NCI-H446 (cell line): ENCODE results near the gene ZNF57.
"Not testable (repeated sequence)": the region's sequence is repeated elsewhere in the genome, so short reads cannot be mapped to it uniquely, and the experiment has no call there.

Experiments used
- DNase-seq, 2 experiments: peaks; one replicate each; lab custom pipeline; 2025; lab: John Stamatoyannopoulos, UW

Gene ZNF57

DNA sequence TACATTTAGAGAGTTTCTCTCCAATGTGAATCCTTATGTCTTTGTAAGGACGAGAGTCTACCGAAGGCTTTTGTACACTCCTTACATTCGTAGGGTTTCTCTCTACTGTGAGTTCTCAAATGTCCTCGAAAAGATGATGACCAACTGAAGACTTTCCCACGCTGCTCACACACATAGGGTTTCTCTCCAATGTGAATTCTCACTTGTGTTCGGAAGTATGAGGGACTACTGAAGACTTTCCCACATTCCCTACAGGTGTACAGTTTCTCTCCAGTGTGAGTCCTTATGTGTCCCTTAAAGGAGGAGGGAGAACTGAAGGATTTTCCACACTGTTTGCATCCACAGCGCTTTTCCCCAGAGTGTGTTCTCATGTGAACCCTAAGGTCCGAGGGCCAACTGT, 4.0 kb upstream of the ZNF57 start:
- DNase-seq = no peak

DNA sequence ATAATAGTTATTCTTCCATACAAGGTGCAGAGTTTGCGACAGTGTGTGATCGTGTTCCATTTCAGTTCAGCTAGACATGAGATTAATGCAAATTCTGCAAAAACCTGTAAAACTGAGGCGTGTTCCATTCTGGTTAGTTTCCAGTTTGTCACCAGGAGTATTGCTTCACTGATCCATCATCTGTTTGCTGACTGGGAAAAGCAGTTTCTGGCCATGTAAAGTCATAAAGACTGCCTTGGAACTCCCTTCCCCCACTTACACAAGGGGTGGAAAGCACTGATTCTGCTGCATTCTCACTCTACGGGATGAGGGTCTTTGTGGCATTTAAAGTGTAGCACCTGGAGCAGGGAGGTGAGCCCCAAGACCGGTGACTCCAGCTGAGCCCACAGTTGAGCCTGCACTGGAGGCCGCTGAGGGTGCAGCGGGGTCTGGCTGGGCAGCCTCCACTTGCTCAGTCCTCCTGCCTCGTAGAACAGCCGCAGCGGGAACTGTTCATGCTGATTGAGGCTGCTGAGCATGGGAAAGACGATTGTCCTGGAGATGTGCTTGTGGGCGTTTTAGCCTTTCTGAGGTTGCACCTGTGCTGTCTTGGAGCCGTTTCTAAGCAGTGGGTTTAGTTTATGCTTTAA, 2.0 kb downstream of the ZNF57 start:
- DNase-seq = no peak

DNA sequence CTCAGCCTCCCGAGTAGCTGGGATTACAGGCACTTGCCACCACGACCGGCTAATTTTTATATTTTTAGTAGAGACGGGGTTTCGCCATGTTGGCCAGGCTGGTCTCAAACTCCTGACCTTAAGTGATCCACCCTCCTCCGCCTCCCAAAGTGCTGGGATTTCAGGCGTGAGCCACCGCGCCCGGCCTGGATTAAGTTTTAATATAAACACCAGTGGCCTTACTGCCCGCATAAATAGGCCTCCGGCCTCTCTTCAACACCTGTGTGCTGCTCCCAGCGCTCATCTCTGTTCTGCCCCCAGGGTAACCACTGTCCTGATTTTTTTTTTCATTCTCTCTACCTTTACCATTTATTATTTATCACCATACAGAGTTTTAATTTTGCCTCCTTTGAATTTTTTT, 2.6 kb downstream of the ZNF57 start:
- DNase-seq = not testable (repeated sequence)

DNA sequence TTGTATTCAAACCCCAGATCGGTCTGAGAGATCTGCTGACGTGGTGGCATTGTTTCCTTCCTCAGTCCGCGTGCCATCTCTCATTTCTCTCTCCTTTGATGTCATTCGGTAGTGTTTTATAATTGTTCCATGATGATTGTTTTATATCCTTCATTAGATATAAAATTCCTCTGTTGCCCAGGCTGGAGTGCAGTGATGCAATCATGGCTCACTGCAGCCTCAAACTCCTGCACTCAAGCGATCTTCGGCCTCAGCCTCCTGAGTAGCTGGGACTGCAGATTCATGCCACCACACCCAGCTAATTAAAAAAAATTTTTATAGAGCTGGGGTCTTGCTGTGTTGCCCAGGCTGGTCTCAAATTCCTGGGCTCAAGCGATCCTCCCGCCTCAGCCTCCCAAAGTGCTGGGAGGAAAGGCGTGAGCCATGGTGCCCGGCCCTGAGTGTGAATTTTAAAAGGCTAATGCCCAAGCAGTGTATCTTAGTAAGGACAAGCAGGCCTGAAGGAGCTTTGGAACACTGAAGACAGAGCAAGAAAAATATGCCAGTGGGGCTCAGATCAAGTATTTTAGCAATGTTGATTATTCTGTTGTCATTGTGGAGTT, 5.3 kb downstream of the ZNF57 start:
- DNase-seq = no peak

DNA sequence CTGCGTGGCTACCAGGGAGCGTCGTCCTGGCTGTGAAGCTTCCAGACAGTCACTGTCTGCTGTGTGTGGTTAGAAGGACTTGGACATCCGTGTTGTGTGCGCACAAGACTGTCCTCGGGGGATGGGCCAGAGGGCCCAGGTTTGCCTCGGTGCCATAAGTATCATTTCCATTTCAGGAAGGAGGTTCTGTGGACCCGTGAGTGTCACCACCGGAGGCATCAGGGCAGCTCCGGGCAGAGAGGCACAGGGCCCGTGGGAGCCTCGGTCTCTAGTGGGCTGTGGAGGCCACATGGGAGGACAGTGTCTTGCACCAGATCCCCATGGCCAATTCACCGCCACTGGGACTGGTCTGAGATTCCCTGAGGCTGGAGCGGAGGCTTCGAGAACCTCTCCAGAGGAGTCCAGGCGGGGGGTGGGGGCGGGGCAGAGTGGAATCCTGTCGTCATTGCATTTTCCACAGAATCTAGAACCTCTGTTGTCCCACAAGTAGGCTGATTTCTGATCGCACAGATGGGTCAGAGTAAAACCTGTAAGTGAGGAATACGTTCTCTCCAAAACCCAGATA, 6.0 kb downstream of the ZNF57 start:
- DNase-seq = no peak

DNA sequence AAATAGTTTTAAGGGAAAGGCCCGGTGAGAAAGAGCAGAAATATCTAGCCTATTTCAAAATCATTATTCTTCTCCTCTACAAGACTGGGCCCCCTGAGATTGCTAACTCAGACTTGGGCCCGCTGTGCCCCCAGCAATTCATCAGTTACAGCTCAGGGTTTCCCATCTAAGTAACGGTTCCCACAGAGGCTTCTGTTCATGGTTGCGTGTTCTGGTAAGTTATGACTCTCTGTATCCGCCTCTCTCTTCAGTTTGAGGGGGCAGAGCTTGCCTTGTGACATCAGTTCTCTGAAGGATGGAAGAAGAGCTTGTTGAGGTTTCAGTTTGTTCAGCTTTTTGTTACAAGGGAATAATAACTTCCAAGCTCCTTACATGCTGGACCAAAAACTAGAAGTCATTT, 11.6 kb downstream of the ZNF57 start:
- no peak for DNase-seq

DNA sequence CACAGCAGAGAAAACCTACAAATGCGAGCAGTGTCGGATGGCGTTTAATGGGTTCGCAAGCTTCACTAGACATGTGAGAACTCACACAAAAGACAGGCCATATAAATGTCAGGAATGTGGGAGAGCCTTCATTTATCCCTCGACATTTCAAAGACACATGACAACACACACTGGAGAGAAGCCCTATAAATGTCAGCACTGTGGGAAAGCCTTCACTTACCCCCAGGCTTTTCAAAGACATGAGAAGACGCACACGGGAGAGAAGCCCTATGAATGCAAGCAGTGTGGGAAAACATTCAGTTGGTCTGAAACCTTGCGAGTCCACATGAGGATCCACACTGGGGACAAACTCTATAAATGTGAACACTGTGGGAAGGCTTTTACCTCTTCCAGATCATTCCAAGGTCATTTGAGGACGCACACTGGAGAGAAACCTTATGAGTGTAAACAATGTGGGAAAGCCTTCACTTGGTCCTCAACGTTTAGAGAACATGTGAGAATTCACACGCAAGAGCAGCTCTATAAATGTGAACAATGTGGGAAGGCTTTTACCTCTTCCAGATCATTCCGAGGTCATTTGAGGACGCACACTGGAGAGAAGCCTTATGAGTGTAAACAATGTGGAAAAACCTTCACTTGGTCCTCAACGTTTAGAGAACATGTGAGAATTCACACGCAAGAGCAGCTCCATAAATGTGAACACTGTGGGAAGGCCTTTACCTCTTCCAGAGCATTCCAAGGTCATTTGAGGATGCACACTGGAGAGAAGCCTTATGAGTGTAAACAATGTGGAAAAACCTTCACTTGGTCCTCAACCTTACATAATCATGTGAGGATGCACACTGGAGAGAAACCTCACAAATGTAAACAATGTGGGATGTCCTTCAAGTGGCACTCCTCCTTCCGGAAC, 16.8 kb downstream of the ZNF57 start:
- DNase-seq = no peak

DNA sequence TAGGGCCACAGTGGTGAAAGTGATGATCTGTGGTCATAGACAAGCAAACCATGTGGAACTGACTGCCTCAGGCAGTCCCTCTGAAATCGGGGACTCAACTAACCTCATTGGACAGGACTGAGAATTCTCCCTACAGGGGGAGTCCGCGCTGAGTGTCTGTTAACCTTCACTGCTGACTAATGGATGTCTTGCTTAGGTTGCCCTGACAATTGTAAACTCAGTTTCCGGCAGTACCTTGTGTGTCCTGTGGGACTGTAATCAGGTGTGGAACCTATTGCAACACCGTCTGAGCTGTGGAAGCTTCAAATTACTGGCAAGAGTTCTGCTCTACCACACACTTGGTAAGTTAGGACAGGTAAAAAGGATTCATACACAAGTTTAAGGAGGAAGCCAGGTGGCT, 22.3 kb downstream of the ZNF57 start:
- no peak for DNase-seq

DNA sequence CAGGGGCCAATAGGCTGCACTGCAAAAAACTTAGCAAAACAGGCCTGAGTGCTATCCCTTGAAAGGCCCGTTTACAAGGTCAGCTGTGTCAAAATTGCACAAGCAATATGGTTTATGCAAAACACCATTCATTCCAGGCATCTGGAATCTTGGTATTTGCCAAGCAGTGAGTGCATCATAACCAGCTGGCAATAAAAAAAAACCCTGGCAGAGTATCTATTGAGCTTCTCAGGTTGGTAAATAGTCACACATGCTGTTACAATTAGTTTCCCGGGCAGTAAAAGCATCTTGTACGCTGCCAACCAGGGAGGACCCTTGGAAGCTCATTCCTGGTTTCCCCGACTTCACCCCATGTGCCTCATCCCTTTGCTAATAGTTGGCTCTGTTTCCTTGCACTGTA, 22.8 kb downstream of the ZNF57 start:
- peak; percentile 72 to 89 for DNase-seq

DNA sequence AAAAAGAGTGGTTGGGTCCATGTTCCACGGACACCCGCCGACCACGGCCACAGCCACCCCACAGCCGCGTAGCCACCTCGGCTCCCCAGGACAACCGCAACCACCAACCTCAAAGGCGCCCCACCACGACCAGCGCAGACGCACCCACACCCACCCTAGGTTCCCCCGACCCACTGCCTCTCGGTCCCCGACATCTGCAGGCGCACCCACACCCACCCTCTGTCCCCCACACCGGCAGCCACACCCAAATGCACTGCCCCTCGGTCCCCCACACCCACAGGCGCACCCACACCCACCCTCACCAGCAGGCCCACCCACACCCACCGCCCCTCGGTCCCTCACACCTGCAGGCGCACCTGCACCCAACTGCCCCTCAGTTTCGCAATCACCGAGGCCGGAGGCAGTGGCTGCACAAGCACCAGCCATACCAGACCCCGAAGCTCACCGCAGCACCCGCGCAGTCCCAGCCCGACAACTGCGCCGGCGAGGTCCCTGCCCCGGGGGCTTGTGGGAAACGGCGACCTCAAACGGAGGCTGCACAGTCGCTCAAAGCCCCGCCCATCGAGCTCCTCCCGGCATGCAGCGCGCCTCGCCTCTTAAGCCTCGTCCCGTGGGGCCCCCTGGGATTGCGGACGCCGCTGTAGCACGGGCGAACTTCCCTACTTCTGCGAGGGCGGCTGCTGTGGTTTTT, 25.8 kb downstream of the ZNF57 start:
- no peak for DNase-seq

DNA sequence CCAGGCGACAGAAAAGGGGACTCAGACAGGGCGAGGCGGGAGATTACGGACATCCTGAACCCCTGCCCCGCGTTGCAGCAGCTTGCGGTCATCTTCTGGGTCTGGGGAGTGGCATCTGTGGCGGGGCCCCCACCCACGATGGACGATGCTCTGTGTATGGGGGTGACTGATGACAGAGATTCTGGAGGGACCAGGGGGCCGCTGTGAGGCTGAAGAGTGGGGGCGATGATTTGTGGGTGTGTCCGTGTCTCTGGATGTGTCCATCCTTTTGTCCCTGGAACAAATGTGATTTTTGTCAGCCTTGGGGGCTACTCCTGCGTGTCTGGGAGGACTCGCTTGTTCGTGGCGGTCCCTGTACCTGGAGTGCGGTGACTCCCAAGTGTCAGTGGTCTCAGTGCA, 26.3 kb downstream of the ZNF57 start:
- DNase-seq = no peak

DNA sequence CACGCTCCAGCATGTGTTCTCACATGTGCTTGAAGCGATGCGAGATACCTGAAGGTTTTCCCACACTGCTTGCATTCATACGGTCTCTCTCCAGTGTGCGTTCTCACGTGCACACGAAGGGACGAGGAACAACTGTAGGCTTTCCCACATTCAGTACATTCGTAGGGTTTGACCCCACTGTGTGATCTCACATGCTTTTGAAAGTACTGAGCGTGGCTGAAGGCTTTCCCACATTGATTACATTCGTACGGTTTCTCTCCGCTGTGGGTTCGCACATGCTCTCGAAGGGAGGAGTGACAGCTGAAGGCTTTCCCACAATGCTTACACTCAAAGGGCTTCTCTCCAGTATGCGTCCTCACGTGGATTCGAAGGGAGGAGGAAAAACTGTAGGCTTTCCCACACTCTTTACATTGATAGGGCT, 32.8 kb downstream of the ZNF57 start:
- no peak for DNase-seq

DNA sequence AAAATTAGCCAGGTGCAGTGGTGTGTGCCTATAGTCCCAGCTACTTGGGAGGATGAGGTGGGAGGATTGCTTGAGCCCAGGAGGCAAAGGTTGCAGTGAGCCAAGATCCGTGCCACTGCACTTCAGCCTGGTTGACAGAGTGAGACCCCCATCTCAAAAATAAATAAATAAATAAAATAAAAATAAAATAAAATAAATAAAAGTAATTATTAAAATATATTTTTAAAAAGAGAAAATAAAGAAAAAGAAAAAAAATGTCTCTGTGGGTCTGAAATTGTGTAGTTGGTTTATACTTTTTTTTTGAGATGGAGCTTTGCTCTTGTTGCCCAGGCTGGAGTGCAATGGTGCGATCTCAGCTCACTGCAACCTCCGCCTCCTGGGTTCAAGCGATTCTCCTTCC, 35.1 kb downstream of the ZNF57 start:
- not testable (repeated sequence) for DNase-seq

DNA sequence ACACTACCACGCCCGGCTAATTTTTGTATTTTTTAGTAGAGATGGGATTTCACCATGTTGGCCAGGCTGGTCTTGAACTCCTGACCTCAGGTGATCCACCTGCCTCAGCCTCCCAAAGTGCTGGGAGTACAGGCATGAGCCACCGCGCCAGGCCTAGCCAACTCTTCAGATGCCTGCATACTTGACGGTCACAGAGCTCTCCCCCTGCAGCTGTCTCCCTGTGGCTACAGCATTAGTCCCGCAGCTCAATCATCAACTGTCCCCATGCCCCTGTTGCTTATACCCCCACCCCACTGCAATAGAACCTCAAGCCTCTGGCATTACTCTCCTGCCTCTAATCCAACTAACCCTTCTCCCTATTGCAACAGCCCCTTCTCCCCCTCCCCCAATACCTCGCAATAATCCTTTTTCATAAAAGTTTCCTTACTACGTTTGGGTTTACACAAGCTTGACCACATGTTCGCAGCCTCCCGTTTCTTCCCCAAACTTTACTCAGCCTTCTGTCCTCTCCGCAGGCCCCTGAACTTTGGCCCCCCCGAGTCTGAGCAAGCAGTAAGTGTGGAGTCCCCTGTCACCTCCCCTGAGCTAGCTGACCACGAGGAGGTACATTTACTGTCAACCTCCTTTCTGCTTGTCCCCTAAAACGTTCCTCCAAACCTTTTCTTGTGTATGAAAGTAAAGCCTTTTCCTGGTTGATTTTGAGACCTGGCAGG, 42.4 kb downstream of the ZNF57 start:
- DNase-seq = no peak

DNA sequence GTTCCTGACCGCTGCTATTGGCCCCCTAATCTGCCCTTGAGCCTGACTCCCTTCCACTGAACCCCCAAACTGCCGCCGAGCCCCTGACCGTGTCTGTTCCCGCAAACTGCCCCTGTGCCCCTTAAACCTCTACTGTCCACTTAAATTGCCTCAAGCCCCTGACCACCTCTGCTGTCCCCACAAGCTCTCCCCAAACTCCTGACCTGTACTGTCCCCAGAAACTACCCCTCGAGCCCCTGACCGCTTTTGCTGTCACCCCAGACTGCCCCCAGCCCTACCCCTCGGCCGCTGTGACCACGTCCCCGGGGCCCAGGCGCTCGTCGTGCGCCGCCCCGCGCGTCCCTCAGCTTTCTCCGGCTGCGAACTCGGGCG, 43.7 kb downstream of the ZNF57 start:
- DNase-seq = no peak

DNA sequence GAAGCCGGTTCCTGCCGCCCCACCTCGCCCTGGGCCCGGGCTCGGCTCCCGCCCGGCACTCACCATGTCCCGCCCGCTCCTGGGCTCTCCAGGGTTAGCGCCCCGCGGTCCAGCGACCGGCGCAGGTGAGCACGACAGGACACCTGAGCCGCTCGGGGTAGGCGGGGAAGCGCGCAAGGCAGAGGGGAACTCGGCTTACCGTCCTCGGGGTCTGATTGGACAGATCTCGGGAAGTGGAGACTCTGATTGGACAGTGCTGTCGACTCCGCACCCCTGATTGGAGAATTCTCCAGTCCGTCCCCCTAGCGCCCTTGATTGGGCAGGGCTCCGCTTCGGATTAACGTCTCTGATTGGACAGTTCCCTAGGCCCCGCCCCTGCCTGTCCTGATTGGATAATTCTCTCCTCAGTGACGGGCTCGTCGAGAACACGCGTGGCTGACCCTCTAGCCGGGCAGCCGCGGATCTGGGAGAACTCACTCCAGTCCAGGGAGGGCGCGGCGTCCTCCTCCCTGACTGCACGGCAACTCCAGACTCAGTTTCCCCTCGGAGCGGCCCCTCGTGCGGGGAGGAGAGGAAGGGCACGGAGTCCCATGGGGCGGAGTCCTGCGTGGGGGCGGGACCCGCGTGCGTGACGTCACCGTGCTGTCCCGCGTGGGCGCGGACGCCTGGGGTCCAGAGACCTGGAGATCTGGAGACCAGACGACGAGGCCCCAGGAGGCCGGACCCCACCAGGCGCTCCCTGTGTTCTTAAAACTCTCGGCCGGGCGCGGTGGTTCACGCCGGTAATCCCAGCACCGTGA, 44.2 kb downstream of the ZNF57 start, which contains the start of gene ZNF77:
TSS of gene ZNF77 (minus strand) at position 197 of the 800 bp plus-strand sequence. CDS start at position 66, 131 bp downstream.
- peak; percentile 99 to 100 for DNase-seq

DNA sequence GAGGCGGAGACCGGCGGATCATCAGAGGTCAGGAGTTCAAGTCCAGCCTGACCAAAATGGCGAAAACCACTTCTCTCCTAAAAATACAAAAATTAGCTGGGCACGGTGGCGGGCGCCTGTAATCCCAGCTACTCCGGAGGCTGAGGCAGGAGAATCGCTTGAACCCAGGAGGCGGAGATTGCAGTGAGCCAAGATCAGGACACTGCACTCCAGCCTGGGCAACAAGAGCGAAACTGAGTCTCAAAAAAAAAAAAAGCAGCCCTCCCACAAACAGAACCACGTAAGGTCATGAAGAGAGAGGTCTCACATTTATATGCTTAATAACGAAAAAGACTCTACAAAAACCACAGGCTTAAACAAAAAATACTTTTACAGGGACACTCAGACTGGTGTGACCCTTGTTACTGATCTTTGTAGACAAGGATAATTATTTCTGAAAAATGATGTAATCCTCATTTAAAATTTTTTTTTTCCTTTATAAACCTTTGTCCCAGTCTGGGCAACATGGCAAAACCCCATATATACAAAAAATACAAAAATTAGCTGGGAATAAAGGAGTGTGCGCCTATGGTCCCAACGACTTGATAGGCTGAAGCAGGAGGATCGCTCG, 45.0 kb downstream of the ZNF57 start:
- DNase-seq = no peak

DNA sequence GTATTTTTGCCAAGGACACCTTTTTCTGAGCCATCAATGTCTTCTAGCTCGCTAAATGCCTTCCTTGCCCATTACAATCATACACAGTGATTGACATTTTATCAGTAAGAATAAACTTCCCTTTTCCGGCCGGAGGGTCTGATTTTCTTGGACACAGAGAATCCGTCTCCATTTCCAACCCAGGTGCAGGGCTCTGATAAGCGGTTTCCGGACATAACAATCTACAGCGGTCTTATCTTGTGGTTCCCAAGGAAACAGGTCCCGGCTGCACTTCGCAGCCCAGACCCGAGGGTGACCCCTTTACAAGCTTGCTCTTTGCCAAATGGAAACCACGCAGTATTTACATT, 49.2 kb downstream of the ZNF57 start:
- no peak for DNase-seq

DNA sequence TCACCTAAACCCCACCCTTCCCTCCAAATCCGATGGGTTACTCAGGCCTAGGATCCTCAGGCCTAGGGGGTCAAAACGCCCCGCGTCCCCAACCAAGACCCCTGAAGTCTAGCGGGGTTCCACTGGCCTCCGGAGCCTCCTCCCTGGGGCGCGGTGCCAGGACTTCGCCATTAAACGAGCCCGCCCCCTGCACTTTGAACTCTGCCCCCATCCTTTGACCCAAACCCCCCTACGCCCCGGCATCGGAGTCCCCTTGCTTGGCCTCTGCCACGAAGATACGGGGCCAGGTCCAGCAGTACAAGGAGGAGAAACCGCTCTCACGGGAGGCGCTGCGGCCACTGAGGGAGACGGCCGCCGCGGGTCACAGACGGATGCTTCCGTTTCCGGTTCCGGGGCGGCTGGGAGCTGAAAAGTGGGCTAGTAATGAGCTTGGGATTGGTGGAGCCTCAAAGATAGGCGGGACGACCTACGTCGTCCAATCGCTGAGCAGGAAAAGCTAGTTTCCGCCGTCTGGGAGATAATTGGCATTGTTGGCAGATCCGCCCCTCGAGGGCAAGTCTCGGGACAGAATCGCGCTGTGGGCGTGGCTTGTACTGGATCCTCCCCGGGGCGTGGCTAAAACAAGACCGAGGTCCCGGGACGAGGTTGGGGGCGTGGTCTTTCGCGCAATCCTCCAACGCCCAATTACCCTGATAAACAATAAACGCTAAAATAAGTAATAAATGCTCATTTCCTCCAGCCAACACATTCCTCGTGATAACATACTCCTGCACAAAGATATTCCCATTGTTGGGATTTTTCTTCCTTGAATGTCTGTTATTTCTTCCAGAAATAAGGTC, 49.8 kb downstream of the ZNF57 start:
- DNase-seq = peak; percentile 99 to 100
